IPS-11a (cell line): ENCODE measurements around the gene ABCB4.
A peak's percentile ranks its signal among the peaks of the same experiment; 100 is the strongest.

Source experiments
- H3K4me3 ChIP-seq: one replicate; pipeline ENCODE4 v1.5.1; 2013; ENCODE audit warnings: low read depth, low read length, control low read depth

Gene ABCB4

DNA sequence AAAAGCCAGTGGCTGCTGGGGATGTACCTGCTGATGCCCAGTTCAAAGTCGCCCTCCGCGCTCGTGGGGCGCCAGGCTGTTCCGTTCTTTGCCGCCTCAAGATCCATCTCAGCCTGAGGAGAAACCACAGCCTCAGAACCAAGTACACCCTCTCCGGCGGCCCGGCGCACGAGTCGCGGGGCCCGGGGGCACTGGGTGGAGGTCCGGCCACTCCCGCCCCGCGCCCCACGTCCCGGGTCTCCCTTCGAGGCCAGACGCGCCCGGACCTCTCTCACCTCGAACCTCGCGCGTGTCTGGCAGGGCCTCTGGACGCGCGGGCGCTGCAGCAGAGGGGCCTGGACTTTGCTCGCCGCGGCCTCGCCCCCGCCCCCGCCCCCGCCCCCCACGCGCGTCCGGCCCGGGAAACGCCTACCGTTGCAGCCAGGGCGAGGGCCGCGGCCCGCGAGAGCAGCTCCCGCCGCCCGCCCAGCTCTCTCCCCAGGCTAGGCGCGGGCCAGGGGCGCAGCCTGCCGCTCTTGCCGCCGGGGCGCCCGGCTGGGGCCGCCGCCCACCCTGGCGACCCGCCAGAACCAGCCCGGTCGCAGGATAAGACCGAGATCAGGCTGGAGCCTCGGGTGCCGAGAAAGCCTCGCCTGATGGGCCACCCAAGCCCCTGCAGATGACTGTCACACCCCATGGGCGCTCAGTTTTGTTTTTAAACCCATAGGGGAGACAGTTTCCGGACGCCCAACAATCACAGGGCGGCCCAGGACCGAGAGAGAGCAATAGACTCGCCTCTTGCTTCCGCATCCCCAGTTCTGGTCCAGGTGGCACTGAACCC lies at the start of gene ABCB4:
TSS of gene ABCB4 (minus strand) at position 322 of the 820 bp plus-strand sequence. CDS start at position 107, 215 bp downstream.
- peak within 1 kb of the TSS; percentile 24 for H3K4me3 ChIP-seq

DNA sequence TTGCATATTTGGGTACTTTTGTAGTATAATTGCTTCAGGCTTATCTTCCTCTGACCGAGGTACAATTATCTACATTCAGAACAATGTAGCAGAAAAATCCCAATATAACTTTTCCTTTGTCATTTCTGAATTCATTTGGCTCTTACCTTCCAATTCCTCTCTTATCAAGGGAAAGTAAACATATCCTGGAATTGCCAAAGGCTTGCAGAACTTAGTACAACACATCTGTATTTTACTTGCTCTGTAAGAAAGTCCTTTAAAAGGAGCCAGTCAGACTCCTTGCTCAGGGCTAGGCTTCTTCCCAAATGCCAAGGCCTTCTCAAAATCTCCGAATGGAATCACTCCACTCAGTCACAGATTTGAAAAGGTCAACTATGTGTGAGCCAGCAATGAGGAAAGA lies 43.3 kb upstream of the ABCB4 start:
- no peak overlapping the region for H3K4me3 ChIP-seq

DNA sequence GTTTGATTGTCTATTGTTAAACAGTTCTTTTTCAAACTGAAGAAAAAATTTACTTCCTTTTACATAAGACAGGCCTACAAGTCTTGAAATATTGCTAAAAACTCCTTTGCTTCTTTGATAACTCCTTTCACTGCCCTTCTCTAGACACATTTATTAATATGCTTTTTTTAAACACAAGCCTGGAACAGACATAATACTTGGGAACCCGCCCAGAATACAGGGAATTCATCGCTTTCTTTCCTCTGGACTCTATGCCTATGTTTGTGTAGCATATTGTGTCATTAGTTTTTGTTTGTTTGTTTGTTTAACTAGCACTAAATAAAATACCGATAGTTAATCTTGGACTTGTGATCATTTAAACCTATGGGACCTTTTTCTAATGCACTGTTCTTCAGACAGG lies 42.4 kb upstream of the ABCB4 start:
- H3K4me3 ChIP-seq: no peak overlapping the region

DNA sequence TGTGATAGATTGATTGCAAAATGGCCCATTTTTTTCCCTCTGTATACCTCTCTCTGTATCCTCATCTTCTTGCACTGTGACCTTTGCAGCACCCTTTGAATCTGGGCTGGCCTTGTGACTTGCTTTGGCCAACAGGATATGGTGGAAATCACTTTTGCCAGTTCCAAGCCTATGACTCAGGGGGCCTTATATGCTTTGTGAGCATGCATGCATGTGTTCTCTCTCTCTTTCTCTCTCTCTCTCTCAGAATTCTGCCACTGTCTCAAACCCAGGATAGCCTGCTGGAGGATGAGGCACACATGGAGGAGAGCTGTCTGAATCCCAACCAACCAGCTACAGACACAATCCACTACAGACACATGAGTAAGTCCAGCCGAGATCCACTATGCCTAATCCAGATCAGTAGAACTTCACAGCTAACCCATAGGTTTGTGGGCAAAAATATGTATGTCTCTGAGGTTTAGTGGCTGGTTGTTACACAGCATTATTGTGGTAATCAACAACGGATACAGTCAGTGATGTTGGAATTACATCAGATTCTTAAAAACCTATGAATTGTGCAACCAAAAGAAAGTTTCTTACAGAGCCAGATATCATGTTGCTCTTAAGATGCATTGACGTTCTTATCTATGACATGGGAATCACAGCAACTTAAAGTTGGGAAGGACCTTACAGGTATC lies 41.8 kb upstream of the ABCB4 start:
- H3K4me3 ChIP-seq: no peak overlapping the region

DNA sequence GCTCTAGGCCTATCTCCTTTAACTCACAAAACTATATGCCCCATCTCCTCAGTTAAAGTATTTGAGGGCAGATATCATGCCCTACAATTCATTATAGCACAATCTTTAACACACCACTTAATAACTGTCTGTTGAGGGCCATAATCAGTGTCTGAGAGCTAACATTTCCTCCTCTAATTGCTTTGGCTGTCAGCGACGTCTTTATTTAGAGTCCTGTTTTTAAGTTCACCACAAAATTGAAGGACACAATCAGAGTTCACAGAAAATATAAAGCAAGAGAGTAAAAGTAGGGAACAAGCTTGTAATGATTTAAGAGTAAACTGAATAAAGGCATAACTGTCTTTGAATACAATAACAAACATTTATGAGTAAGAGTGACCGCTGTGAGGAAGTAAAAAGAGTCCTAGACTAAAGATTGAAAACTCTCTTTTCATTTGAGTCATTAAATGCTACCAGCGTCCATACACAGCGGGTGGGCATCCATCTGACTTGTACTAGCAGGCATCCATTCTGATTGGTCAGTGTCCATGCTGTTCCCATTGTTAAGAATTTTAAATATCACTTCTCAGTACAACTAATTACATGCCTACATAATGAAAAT lies 38.4 kb upstream of the ABCB4 start:
- no peak overlapping the region for H3K4me3 ChIP-seq

DNA sequence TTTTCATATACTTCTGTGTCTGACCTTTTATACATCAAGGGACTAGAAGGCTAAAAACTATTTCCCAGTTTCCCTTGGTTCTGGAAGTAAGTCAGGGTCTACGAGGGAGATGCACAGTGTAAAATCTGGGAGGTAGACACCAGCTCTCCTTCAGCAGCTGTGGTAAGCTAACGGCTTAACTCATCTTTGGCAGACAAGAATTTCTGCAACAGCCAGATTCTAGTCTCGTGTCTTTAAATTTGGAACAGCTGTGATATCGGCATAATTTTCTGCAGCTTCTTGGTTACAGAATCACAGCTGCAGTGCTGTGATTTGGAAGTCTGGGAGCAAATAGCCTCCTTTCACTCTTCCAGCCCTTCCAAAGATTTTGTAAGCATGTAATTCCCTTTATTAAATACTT lies 37.4 kb upstream of the ABCB4 start:
- no peak overlapping the region for H3K4me3 ChIP-seq

DNA sequence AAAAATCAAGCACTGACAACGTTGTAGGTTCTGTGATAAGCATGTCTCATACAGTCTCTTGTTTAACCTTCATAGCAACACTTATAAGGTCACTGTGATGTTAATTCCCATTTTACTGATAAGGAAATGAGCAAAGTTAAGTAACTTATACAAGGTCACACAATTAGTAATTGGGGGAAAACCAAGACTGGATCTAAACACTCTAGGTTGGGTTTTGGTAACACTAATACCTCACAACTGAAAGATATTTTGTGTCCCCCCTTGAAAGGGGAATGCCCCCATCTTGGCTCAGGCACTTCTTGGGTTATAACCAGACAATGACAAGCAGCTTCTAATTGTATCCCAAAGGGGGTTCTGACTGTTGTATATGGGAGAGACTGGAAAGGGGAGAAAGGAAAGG lies 36.0 kb upstream of the ABCB4 start:
- H3K4me3 ChIP-seq: no peak overlapping the region

DNA sequence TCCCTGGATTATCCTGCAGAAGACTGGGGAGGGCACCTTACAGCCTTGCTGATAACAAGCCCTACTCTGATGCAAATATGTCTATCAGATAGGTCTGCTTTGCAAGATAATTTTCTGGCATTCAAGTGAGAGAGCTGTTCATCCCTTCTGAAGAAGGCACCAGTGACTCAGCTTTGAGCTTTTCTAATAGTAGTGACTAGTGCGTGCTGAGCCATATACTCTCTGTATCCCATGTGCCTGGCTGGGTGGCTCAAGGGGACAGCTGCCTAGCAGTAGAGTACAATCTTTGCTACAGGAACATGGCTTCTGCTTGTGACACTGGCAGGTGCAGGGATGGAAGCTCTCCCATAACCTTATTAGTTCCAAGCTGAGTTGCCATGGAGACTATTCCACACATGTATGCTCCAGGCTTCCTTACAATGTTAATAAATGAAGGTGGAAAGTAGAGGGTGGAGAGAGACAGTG lies 35.0 kb upstream of the ABCB4 start:
- no peak overlapping the region for H3K4me3 ChIP-seq

DNA sequence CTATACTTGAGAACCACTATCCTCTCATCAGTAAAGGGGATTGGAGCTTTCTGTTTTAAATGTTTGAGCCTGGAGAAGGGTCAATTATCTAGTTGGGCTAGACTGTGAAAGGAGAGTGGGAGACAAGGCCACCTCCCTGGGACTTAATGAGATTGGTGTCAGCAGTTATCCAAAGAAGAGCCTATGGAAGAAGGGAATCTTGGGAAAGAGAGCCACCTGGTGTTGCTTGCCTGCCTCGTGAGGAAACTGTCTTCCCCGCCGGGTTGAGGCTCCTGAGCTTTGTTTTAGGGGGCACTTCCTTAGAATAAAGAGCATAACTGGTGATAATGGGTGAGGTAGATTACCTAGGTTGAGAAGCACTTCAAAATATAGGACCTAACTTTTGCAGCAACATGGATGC lies 32.0 kb upstream of the ABCB4 start:
- H3K4me3 ChIP-seq: no peak overlapping the region

DNA sequence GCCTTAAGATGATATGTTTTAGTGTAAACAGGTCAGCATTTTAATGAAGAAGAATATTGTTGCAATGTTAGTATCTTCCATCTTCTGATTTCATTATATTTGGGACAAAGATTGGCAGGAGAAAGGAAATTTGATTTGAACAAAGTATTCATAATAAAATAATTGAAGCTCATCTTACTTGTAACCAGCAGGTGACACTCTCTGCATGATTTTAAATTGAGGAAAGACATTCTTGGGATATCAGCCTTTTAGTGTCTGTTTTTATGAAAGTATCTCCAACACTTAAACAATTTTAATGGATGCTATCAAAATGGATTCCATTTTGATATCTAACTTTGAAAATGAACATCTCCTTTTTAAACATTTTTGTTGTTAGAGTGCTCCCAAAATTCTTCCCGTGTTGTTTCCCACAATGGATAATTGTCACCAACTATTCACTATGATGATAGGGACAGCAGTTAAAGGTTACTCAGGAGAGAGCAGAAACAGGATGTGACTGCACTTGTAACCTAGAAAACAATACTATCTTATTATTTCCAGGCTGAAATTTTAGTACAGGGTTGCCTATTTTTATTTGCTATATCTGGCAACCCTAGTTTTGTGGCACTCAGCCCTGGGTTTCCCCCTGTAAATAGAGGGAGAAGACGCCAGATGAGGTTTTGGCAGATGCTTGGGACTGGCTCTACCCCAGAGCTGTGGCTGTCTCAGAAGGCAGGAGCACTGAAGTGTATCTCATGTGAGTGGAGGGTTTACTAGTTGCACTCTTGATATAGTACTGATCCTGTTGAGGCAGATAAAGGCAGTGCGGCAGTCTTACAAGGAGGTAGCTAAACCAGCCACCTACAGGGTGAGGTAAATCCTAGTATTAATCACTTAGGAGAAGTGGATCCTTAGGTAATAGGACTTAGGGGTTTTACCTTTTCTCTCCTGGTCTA lies 31.0 kb upstream of the ABCB4 start:
- no peak overlapping the region for H3K4me3 ChIP-seq

DNA sequence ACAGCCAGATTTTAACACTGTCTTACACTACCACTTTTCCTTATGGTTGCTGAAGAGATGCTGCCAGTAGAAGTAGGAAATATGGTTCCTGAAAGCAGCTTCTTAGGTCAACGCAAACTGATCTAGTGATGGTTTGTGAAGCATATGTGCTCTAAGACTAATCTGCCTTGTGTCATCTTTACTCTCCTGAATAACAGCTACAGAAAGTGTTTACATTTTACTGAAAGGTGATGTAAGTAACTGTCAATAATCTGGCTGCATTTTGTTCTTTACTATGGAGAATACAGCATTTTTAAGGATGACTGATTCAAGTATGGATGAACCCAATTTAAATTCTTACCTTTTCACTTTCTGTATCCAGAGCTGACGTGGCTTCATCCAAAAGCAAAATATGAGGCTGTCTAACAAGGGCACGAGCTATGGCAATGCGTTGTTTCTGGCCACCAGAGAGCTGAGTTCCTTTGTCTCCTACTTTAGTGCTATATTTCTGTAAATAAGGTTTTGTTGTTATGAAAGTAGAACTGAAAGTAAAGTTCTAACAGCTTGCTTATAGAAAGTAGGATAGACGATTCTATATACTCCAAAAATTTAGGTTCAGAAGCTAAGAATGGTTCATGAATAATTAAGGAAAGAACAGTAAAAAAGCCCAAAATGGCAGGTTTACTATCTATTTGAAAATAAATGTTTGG lies 30.2 kb upstream of the ABCB4 start:
- H3K4me3 ChIP-seq: no peak overlapping the region

DNA sequence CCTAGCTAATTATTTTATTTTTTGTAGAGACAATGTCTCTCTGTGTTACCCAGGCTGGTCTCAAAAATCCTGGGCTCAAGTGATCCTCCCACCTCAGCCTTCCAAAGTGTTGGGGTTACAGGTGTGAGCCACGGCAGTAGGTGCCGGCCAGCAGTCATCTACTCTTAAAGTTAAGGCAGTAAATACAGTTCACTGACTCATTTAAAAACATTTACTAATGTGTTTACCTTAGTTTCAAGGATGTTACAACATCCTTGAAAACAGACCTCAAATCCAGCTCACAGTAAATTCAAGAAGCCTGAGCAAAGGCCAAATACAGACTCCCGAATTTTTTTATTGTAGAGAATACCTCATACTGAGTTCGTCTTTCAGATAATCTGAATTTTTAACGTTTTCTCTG lies 29.6 kb upstream of the ABCB4 start:
- H3K4me3 ChIP-seq: no peak overlapping the region

DNA sequence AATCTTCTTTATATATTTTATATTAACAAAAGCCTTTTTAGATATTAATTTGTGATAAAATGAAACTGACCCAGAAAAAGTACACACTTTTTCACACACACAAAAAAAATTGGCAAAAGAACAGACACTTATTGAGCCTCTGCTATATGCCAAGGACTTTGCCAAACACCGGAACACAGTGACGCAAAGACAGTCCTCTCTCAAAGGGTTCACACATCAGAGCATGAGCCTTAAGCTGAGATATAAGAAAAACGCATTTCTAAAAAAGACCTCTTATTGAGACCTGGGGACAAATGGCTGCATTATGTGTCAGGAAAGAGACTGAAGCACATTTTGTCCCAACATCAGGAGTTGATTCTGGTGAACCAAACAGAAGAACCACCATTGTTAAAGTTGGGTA lies 24.0 kb upstream of the ABCB4 start:
- no peak overlapping the region for H3K4me3 ChIP-seq

DNA sequence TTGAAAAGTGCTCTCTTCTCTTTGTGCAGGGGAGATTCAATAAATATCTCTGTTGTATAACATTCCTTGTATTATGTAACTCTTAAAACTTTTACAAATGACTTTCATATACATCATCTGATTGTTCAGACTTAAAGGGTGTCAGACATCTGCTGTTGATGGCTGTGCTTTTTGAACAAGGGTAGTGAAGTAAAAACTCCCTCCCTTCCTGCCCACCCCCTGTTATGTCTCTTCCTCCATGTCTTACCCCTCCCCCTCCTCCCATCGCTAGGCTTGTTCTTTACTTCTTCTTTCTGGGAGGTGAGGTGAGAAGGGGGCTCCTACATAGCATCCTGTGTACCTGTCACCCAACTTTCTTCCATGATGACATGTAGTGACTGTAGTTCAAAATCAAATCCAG lies 23.4 kb upstream of the ABCB4 start:
- no peak overlapping the region for H3K4me3 ChIP-seq

DNA sequence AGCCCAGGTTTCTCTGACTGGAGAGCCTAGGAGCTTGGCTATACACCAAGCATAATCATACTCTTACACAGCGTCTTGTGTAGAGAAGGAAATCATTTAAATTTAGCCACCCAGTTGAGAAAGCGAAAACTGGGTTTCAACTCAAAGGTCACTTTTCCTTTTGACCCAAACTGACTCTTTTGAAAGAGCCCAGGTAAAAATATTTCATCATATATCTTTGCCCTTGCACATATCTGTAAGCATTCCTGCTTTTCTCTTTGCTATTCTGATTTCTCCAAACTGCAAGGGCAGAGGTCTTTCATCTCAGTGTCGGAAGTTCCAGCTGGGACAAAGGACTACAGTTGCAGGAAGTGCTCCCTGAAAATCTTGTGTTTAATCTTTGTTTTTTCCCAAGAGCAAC lies 22.0 kb upstream of the ABCB4 start:
- no peak overlapping the region for H3K4me3 ChIP-seq

DNA sequence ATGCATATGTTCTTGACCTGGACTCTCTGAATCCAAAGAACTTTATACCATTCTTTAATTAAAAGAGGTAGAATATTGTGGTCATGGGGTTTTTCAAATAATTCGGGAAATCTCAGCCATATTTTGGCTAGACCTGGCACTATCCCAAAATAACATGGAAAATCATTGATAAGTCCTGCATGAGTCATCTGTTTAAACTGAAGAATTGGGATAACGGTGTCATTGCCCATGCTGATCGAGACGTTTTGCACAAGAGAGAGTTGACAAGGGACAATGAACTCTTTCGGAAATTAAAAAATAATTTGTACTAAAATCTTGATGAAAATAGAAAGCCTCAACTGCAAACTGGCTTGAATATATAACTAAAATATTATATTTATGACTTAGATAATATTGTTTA lies 19.9 kb upstream of the ABCB4 start:
- H3K4me3 ChIP-seq: no peak overlapping the region

DNA sequence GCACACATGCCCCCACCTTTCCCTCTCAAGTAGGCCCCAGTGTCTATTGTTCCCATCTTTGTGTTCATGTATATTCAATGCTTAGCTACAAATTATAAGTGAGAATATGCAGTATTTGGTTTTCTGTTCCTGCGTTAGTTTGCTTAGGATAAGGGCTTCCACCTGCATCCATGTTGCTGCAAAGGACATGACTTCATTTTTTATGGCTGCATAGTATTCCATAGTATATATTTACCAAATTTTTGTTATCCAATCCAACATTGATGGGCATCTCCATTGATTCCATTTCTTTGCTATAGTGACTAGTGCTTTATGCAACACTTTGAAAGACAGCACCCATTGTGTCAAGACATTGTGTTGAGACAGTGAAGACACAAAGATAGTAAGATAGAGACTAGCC lies 19.0 kb upstream of the ABCB4 start:
- H3K4me3 ChIP-seq: no peak overlapping the region

DNA sequence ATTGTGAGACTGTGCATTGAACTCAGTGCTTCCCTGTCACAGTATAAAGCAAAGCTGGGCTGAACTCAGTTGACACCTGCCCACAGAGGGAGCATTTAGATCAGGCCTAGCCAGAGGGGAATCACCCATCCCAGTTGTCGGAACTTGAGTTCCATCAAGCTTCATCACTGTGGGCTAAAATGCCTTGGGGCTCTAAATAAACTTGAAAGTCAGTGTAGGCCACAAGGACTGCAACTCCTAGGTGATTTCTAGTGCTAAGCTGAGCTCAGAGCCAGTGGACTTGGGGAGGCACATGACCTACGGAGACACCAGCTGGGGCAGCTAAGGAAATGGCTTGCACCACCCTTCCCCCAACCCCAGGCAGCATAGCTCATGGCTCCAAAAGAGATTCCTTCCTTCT lies 7.7 kb upstream of the ABCB4 start:
- H3K4me3 ChIP-seq: no peak overlapping the region

DNA sequence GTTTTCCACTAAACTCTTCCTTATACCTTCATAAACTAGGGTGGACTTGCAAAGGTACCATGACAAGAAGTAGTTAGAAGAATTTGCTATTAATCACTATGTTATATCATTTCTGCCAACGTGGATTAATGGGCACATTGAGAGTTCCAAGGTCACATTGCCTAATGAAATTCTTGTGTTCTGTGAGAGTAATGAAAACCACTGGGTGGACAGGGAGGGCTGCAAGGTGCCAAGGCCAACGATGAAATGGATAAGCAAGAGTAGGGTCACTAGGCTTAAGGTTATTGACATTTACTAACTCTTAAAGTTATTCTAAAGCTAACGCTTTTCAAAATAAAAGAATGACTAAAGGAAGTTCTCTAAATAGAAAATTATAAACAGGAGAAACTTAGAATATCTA lies 6.6 kb upstream of the ABCB4 start:
- no peak overlapping the region for H3K4me3 ChIP-seq

DNA sequence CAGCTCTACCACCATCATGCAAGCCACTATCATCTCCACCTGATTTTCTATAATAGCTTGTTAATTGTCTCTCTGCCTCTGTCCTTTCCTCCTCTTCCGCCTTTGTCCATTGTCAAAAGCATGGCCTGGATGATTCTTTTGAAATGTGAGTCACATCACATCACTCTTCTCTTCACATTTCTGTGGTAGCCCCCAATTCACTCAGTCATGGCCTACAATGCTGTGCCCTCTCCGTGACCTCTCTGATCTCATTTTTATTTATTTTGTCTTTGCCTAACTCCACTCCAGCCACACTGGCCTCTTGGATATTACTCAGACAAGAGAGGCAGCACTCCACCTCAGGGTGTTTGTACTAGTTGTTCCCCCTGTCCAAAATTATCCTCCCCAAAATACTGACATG lies 4.9 kb upstream of the ABCB4 start:
- H3K4me3 ChIP-seq: no peak overlapping the region
